Epidermal melanocyte (primary cell): ENCODE measurements around the gene BBIP1.

ENCODE experiments used
- DNase-seq: peaks from one replicate; pipeline ENCODE4 v3.0.0; 2011; ENCODE audit warnings: low spot score; ENCODE audit not compliant: insufficient read length

The BBIP1 gene

DNA sequence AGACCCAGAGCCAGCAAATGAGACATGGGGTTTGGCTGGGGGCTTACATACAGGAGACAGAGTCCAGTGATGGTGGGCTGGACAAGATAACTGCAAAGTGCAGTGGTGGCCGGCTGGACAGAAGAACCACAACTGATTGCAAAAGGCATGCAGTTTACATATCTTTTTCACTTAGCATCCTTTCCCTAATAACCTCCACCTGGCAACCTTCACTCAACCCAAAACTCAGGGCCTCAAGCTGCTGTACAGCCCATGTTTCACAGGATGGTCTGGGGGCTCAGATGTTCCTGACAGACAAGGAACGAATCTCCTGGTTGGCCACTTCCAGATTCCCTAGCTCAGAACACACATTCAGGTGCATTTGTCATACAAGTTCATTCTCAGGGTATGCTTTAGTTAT, 55.0 kb downstream of the BBIP1 start:
- no peak for DNase-seq

DNA sequence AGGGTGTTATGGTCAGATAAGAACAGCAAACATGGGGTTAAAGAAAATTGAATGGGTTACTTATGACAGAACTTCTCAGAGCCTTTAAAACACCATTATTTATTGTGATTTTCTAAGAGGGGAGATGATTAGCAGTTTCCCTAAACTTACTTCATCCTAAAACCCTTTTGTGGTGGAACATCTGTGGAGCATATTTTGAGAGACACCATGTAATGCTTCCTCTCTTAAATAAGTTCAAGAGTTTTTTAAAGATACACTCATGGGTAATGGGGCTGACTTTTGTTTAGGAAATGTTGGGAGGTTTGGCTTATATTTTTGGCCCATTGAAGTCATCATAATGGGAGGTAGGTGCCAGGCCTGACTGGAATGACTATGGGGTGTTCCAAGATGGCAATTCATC, 55.6 kb downstream of the BBIP1 start:
- no peak for DNase-seq

DNA sequence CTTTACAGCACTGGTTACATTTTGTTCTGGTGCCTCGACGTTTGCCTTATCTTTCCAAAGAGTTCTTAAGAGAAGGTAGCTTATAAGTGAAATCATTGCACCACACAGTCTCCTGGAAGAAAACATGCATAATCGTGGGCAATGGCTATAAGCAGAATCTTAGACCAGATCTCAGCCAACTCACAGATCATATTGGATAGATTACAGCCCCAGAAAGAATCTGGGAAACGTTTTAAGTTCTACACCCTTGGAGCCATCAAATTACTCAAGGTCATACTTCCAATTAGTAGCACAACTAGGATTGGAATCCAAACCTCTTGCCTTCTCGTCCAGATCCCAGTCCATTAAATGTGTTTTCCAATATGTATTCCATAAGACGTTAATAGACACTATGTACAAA, 56.0 kb downstream of the BBIP1 start:
- DNase-seq: no peak

DNA sequence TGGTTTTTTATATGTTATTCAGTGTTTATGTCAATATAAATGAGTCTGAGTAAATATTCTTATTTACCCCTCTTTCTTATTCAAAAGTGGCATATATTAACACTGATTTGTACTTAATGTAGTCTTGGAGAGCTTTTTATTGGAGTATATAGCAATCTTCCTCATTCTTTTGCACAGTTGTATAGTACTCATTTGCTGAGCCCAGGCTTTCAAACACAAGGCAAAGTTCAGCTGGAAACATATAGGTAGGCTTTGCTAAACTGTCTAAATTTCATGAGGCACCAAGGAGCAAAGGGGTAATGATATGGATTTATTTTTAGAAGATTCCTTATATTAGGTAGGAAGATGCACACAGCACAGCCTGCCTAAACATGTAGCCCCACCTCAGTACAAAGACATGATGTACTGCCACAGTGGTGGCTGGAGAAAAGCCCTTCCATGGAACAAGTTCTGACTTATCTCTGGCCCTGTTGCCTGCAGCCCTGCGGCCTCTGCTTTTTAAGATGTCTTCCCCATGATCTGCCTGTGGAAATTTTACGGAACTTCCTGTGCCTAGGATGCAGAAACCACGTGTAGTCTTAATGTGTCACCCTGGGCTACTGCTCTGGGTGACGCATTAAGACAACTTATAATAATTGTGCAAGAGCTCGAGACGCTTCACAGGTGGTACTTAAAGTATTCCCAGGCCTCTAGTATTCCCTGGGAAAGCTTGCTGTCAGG, 56.9 kb downstream of the BBIP1 start:
- DNase-seq: no peak

DNA sequence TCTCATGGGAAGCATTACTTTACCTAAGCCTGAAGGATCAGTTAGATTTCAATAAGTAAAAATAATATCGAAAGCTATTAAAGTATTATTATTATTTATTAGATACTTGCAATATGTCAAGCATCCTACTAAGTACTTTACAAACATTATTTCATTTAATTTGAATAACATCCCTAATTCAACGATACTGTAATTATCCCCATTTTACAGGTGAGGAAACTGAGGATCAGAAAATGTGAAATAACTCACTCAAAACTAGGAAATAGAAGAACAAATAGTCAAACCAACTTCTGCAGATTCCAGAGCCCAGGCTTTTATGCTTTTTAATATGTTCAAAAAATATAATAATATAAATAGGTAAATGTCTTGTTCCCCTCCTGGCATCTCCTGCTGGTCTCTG, 57.5 kb downstream of the BBIP1 start:
- no peak for DNase-seq

DNA sequence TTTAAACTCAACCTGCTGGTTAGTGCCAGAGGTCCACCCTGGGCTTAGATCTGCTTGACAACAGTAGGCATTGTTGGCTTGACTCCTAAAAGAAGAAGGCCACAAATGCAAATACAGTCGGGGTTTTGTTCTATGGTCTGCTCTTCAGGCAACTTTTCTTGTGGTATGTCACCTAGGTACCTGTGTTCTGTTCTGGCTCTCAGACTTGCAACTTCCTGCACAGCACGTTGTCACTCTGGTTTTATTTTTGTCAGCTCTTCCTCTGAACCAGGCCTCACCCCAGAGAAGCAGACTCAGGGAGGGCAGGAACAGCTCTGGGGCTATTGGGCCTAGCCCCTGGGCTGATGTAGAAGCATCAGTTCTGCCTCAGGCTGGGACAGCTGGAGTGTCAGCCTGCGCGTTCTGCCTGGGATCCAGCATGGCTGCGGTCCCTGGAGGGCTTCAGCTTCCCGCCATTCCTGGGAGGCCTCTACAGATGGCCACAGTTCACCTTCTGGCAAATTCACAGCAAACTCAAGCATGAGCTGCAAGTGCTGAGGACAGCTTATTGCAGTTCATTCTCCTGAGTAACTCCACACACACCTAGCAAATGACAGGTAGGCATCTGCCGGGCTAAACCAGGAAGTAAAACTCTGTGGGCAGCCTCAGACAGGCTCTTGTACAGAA, 58.3 kb downstream of the BBIP1 start:
- no peak for DNase-seq

DNA sequence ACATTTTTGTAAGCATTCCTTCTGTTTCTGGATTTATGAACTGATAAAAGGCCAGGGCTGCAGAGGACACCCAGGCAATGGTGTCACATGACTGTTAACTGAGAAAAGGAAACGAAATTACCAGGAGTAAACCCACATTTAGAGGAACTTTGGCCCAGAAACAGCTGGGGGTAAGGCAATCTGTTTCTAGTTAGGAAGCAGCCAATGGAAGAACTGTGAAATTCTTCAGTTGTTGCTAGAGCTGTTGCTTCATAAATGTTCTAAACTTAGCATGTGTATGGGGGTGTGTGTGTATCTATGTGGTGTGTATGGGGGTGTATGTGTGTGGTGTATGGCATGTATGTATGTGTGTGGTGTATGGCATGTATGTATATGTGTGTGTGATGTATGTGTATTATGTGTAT, 59.0 kb downstream of the BBIP1 start:
- DNase-seq: no peak

DNA sequence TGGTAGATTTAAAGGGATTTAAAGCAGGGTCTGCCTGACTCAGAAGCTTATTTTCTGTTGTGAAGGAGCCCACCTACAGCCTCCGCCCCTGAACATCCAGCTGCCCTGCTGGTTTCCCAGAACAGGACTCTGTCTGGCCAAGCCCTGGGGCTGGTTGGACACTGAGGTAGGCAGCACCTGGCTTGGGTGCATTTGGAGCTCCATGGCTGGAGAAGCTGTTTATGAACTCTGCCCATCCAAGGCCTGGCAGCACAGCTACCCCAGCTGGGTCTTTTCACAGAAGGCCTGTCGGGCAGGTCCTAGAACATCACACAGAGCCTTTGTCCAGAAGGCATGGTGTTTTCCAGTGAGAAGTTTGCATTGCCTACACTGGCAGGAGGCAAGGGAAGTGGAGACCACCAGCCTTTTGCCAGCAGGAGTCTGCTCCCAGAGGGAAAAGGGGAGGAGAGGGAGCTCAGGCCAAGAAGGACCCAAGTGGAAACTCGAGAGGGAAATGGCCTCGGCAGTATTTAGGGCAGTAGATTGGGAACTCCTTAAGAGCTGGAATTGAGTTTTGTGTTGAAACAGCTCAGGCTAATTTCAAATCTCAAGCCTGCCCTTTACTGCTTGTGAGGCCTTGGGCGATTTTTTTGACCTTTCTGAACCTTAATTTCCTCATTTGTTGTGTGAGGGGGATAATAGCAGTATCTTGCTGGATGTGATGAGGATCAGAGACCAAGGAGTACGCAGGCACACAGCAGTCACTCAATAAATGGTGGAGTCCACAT, 59.6 kb downstream of the BBIP1 start:
- DNase-seq: no peak

DNA sequence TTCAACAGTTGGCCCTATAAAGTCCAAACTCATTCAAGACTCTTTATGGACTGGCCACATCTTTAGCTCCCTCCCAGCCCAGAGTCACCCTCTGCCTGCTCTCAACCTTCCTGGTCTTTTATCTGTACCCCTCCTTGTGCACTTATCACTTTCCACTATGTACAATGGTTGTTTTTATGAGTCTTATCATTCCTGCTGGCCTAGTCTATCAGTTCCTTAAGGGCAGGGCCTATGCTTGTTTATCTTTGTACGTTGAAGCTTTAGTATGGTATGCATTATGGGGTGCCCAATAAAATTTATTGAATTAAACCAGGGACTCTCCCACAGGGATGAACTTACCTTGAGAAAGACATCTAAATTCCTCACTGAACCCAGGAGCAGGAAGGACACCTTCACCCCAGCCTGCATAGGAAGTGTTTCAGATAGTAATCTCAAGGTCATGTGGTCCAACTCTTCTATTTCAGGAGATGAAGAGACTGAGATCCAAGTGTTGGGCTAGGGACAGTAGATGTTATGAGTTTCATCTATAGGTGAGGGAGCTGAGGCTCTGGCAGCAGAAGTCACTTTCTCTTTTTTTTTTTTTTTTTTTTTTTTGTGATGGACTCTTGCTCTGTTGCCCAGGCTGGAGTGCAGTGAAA, 60.6 kb downstream of the BBIP1 start:
- DNase-seq: no peak

DNA sequence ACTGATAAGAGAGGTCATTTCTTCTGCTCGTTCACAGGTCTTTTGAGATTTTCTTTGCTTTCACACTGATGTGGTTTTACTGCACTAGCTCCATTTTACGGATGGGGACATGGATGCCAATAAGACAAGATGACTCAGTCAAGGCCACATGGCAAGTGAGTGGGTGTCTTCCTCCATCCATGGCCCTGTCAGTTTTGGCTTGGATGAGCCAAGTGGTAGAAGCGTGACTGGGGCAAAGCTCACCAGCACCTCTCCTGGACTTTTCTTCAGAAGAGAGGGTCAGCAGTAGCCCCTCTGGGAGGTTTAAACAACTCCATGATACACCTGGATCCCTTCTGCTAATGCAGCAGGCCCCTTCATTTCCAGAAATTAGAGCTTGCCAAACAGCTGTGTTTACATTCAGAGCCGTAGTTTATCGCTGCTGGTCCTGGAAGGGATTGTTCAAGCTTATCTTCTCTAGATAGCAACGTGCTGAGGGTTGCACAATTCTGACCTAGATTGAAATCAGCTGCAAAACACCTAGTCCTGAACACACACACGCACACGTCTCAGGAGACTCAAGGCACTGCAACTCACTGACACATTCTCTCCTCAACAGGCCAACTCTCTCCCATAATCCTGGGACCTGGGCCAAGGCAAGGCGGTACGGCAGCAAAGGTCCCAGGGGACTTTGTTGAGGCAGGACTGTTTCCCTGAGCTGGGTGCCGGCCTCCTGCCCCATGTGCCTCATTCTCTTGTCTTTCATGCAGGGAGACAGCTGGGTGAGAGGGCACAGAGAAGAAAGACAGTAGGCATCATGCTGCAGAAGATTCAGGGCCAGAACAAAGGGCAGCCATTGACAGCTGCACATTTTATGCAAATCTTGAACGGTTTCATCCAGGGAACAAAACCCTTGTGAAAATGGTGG, 61.5 kb downstream of the BBIP1 start:
- no peak for DNase-seq

DNA sequence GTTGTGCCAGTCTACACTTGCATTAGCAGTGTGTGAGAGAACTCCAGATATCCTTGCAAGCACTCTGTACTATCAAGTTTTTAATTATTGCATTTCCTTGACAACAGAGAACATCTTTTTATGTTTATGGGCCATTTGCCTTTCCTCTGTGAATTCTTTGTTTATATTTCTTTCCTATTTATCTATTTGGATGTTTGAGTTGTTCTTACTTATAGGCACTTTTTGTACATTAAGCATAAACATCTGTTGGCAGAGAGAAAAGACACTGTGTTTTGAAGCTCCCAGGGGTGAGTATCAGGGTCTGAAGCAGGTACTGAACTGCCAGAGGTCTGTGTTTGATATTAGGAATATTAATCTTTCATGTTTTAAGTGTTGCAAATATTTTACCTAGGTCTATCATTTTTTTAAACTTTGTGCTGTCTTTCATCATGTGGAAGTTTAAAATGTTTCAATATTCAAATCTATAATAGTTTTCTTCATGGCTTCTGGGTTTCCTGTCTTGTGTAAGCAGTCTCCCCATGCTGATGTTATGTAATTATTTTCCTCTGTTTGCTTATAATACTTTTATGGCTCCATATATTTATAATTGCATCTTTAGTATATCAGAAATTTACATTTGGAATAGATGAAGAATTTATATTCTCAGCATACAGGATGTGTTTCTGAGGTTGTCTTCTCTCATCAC, 64.9 kb downstream of the BBIP1 start:
- DNase-seq: no peak

DNA sequence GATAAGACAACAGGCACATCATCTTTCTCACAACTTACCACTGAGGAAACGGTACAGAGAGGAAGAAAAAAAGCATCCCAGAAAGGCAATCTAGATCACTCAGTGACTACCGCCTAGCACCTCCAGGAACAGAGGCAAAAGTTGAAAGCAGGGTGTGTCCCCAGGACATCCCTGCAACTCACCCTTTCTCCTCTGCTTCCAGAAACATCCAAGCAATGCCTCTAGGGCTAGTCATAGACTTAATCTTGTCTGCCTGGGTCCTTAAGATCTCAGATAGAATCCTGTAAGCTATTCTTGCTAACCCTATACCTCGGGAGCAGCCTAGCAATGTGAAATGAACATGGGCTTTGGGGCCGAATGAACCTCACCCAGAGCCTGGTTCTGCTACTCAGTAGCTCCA, 66.0 kb downstream of the BBIP1 start:
- DNase-seq: no peak

DNA sequence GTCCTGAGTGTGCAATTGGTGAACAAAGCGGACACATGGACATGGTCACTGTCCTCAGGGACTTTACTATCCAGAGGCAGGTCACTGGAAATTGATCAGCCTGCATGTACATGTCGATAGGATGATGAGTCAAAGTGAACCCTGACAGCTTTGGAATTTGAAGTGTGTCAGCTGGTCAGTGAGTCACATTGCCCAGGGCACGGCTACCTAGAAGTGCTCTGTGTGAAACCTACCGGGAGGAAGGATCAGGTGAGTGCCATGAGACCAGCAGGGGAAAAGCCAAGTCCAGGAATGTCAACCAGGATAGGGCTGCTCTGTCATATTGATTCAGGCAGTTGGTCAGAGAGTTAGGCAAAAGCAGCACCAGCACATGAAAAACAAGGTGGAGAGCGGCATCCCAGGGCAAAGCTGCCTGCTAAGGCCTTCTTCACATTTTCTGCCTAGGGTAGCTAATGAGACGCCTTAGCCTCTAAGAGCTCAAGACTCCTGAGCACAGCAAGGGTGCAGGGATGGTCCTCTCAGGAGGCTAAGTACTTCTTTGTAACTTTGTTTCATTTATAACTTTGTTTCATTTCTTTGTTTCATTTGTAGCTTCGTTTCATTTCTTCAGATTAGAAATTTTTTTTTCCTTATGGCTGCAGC, 66.6 kb downstream of the BBIP1 start:
- no peak for DNase-seq

DNA sequence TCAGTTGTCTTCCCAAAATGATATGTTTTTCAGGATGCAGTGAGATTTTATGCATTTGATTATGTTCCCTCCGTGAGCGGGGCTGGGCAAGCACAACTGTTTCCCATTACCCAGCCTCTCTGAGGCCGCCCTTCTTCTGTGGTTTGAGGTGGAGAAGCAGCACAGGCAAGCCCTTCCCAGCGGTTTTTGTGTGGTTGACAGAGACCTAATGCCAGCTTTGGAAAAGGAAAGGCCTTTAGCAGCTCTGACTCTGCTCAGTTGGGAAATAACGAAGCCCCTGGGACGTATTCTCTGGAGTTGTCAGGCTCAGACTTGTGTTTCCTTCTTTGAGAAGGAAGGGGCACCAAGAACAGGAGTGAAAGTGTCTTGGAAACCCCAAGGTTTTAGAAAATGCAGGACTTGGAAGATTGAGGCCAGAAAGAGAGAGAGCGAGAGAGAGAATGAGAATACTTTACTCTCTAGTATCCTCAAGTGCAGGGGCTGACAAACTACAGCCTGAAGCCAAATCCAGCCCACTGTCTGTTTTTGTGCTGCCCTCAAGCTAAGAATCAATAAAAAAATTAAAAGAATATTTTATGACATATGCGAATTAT, 67.9 kb downstream of the BBIP1 start:
- no peak for DNase-seq

DNA sequence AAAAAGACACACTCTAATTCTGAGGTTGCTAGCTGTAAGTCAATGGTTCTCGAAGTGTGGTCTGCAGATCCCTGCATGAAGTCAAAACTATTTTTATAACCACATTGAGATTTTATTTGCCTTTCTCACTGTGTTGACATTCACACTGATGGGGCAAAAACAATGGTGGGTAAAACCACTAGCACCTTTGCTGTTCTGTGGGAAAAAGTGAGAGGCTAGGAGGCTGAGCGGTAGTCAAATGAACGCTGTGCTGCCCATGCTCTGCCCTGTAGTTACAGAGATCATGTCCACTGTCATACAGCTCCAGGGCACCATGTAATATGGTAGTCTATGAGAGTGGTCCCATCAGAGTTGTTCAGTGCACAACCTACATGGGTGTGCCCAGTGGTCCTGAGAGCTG, 68.9 kb downstream of the BBIP1 start:
- DNase-seq: no peak
